GM06990 (cell line): ENCODE measurements around the gene JPH3.
A peak's percentile ranks its signal among the peaks of the same experiment; 100 is the strongest.

Experiments used
- DNase-seq: peaks from one replicate; pipeline ENCODE4 v3.0.0-alpha.2; 2011; ENCODE audit not compliant: insufficient read length; ENCODE audit errors: extremely low read depth
- H3K27me3 ChIP-seq: replicated peaks from 2 replicates; pipeline ENCODE4 v1.6.0; 2011; ENCODE audit warnings: low read length; ENCODE audit not compliant: control insufficient read depth, insufficient read depth
- H3K36me3 ChIP-seq: 2 replicates; pipeline ENCODE4 v1.5.1; 2011; ENCODE audit warnings: low read length; ENCODE audit not compliant: control insufficient read depth, insufficient read depth
- H3K4me3 ChIP-seq: replicated peaks from 2 replicates; pipeline ENCODE4 v1.5.1; 2011; ENCODE audit warnings: low read depth, mild to moderate bottlenecking, control low read depth, low read length
- TF ChIP-seq, protein P1 (sequence below): IDR thresholded peaks from 2 replicates; pipeline ENCODE4 v1.5.1; 2011; ENCODE audit warnings: low read length, control low read depth, mild to moderate bottlenecking, inconsistent platforms; ENCODE audit not compliant: insufficient read depth, poor library complexity, severe bottlenecking

JPH3 gene

DNA sequence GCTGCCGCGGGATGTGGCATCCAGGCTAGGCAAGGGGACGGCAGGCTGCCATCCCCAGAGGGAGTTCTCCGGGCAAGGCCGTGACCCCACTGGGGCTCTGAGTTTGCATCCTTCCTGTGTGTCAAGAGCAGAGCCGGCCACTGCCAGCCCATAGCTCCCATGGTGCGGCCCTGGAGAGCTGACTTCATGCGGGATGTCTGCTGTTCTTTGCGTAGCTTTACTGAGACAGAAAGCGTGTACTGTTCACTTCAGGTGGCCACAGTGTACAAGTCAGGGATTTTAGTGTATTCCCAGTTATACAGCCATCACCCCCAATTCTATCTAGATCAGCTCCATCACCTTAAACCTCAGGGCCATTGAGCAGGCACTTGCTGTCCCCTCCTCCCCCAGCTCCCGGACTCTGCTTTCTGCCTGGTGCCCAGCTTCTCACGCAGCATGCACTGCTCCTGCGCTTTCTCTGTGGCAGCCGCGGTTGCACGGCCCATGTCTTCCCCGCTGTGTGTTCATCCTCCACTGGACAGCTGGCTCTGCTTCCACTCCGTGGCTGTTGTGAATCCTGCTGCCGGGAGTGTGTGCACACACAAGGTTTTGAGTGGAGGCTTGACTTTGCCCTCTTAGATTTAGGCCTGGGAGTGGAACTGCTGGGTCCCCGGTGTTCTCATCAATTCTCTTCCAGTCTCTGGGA lies 92.3 kb downstream of the JPH3 start:
- TF ChIP-seq, protein P1, sequence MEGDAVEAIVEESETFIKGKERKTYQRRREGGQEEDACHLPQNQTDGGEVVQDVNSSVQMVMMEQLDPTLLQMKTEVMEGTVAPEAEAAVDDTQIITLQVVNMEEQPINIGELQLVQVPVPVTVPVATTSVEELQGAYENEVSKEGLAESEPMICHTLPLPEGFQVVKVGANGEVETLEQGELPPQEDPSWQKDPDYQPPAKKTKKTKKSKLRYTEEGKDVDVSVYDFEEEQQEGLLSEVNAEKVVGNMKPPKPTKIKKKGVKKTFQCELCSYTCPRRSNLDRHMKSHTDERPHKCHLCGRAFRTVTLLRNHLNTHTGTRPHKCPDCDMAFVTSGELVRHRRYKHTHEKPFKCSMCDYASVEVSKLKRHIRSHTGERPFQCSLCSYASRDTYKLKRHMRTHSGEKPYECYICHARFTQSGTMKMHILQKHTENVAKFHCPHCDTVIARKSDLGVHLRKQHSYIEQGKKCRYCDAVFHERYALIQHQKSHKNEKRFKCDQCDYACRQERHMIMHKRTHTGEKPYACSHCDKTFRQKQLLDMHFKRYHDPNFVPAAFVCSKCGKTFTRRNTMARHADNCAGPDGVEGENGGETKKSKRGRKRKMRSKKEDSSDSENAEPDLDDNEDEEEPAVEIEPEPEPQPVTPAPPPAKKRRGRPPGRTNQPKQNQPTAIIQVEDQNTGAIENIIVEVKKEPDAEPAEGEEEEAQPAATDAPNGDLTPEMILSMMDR: no peak
- H3K4me3 ChIP-seq: no peak overlapping the region
- H3K27me3 ChIP-seq: no peaks in the 10 kb centered on the region
- DNase-seq: no peak
- peaks cover 9% of the 10 kb centered on the region for H3K36me3 ChIP-seq

DNA sequence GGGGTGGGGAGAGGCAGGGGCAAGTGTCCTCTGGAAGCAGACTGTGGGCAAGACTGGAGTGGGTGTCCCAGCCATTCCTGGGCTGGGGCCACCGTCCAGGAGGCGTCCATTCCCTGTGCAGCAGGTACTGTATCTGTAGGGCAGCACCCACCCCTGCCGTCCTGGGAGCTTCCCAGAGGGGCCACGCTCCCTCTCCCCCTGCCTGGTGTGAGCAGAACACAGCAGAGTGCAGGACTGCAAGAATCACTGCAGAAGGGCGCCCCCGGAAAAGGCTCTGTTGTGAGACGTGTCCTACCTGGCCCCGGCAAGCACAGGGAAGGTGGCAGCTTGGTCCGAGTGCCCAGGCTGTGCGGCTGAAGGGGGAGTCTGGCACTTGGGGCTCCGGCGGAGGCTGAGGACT lies 93.2 kb downstream of the JPH3 start:
- Histone ChIP-seq H3K36me3 (peaks cover 9% of the 10 kb centered on the region), H3K27me3 (no peaks in the 10 kb centered on the region), H3K4me3 (no peak overlapping the region)
- DNase-seq: no peak
- TF ChIP-seq, protein P1: no peak

GRCh38 chr16:87696726-87697125 lies 94.4 kb downstream of the JPH3 start:
- H3K4me3 ChIP-seq: no peak overlapping the region
- DNase-seq: no peak
- TF ChIP-seq, protein P1: no peak
- no peaks in the 10 kb centered on the region for H3K27me3 ChIP-seq
- peaks cover 11% of the 10 kb centered on the region for H3K36me3 ChIP-seq

DNA sequence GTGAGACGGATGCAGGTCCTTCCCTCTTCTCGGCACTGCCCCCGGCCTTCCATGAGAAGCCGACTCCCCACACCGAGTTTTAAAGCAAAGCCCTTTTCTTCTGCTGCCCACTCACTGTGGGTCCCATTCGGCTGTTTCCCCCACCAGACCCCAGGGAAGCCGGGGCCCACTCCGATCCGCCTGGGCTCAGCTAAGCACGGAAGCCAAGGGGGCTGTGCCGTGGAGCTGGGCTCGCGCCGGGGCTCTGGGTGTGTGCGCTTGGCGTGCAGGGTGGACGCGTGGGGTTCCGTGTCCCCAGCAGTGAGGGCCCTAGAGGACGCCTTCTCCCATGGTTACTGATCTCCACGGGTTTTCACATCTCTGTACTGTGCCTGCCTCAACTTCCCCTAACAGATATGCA lies 94.9 kb downstream of the JPH3 start:
- DNase-seq: no peak
- TF ChIP-seq, protein P1: no peak
- no peaks in the 10 kb centered on the region for H3K27me3 ChIP-seq
- peaks cover 11% of the 10 kb centered on the region for H3K36me3 ChIP-seq
- no peak overlapping the region for H3K4me3 ChIP-seq

DNA sequence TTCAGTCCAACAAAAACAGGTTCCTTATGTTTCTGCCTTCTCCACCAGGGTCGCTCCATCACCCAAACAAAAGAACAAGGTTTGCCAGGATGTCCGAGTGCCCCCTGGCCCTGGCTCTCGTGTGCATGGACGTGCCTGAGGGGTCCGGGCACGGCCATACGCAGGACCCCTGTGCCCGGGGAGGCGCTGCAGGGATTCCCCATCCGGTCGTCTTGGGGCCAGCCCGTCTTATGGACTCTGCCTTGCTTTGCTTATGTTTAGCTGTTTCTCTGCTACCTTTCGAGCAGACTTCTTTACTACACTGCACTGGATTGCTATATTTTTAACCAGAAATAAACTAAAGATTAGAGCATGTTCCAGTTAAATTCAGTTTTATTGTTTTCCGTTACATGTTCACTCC lies 95.5 kb downstream of the JPH3 start:
- H3K36me3 ChIP-seq: peaks cover 11% of the 10 kb centered on the region
- TF ChIP-seq, protein P1: no peak
- no peak for DNase-seq
- no peak overlapping the region for H3K4me3 ChIP-seq
- no peaks in the 10 kb centered on the region for H3K27me3 ChIP-seq

DNA sequence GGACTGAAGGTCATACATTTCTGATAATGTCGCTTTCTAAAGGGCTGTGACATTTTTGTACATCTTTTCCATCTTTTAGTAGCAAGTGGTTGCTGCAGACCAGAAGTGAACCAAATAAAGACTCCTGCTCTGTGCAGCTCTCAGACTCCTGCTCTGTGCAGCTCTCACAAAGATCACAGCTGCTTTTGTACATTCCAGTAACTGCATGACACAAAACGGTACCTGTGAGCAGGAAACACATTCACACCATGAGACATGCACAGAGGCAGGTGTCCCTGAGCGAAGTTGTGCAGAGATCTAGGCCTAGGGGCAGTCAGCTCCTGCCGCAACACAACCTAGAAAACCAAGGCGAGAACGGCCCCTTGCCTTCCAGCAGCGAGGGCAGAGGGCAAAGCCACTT lies 95.9 kb downstream of the JPH3 start:
- H3K27me3 ChIP-seq: no peaks in the 10 kb centered on the region
- H3K4me3 ChIP-seq: no peak overlapping the region
- TF ChIP-seq, protein P1: no peak
- peak; percentile 74 for DNase-seq
- peaks cover 11% of the 10 kb centered on the region for H3K36me3 ChIP-seq
